Adipocyte (in vitro differentiated cells): ENCODE measurements around the gene SEC61B.
"Not testable (repeated sequence)": the region's sequence is repeated elsewhere in the genome, so short reads cannot be mapped to it uniquely, and the experiment has no call there.

Source experiments
- DNase-seq: peaks from one replicate; pipeline ENCODE4 v3.0.0-alpha.2; 2015; ENCODE audit warnings: low read depth
- H3K27me3 ChIP-seq: replicated peaks from 2 replicates; pipeline ENCODE4 v1.7.0; 2013; ENCODE audit warnings: mild to moderate bottlenecking, low read length, moderate library complexity; ENCODE audit not compliant: control insufficient read depth, insufficient read depth
- H3K36me3 ChIP-seq: 2 replicates; pipeline ENCODE4 v1.7.0; 2013; ENCODE audit warnings: low read length, mild to moderate bottlenecking, moderate library complexity; ENCODE audit not compliant: control insufficient read depth, insufficient read depth, severe bottlenecking
- H3K4me1 ChIP-seq: 2 replicates; pipeline ENCODE4 v1.7.0; 2013; ENCODE audit warnings: mild to moderate bottlenecking, low read length, moderate library complexity; ENCODE audit not compliant: control insufficient read depth, insufficient read depth
- H3K4me3 ChIP-seq: 2 replicates; pipeline ENCODE4 v1.7.0; 2013; ENCODE audit warnings: mild to moderate bottlenecking, low read length, moderate library complexity
- H3K9ac ChIP-seq: 2 replicates; pipeline ENCODE4 v1.7.0; 2013; ENCODE audit warnings: mild to moderate bottlenecking, low read length, moderate library complexity
- H3K9me3 ChIP-seq: 2 replicates; pipeline ENCODE4 v1.7.0; 2013; ENCODE audit warnings: mild to moderate bottlenecking, low read length, moderate library complexity; ENCODE audit not compliant: control insufficient read depth

SEC61B gene

GRCh38 chr9:99196484-99196883 lies 25.6 kb upstream of the SEC61B start:
- H3K9me3 ChIP-seq, H3K36me3 ChIP-seq, H3K9ac ChIP-seq, H3K27me3 ChIP-seq, DNase-seq, H3K4me3 ChIP-seq: not testable (repeated sequence)
- peaks cover 10% of the 10 kb centered on the region for H3K4me1 ChIP-seq

GRCh38 chr9:99197124-99197630 lies 24.9 kb upstream of the SEC61B start:
- no peak overlapping the region for H3K4me3 ChIP-seq
- no peaks in the 10 kb centered on the region for H3K36me3 ChIP-seq
- no peaks in the 10 kb centered on the region for H3K27me3 ChIP-seq
- H3K9ac ChIP-seq, result no peak overlapping the region
- no peak for DNase-seq
- H3K9me3 ChIP-seq, result peaks cover 6% of the 10 kb centered on the region
- H3K4me1 ChIP-seq, result peaks cover 10% of the 10 kb centered on the region

GRCh38 chr9:99197987-99198386 lies 24.1 kb upstream of the SEC61B start:
- Histone ChIP-seq H3K27me3 (no peaks in the 10 kb centered on the region), H3K9ac (no peak overlapping the region), H3K4me3 (no peak overlapping the region), H3K9me3 (peaks cover 6% of the 10 kb centered on the region), H3K36me3 (no peaks in the 10 kb centered on the region), H3K4me1 (peaks cover 5% of the 10 kb centered on the region)
- no peak for DNase-seq

GRCh38 chr9:99199938-99200539 lies 22.0 kb upstream of the SEC61B start:
- H3K4me3 ChIP-seq, result no peak overlapping the region
- H3K9me3 ChIP-seq, result no peaks in the 10 kb centered on the region
- no peaks in the 10 kb centered on the region for H3K27me3 ChIP-seq
- H3K4me1 ChIP-seq, result no peaks in the 10 kb centered on the region
- no peak overlapping the region for H3K9ac ChIP-seq
- no peak for DNase-seq
- no peaks in the 10 kb centered on the region for H3K36me3 ChIP-seq

- Histone ChIP-seq H3K4me3 (no peak overlapping the region), H3K9me3 (no peaks in the 10 kb centered on the region), H3K4me1 (no peaks in the 10 kb centered on the region), H3K27me3 (no peaks in the 10 kb centered on the region), H3K9ac (no peak overlapping the region), H3K36me3 (no peaks in the 10 kb centered on the region)
- no peak for DNase-seq
Measured at GRCh38 chr9:99201603-99202002, 20.5 kb upstream of the SEC61B start.

- Histone ChIP-seq H3K9me3 (no peaks in the 10 kb centered on the region), H3K4me3 (no peak overlapping the region), H3K4me1 (no peaks in the 10 kb centered on the region), H3K36me3 (peaks cover 7% of the 10 kb centered on the region), H3K27me3 (no peaks in the 10 kb centered on the region), H3K9ac (no peak overlapping the region)
- DNase-seq, result no peak
Measured at GRCh38 chr9:99210572-99210971, 11.5 kb upstream of the SEC61B start.

GRCh38 chr9:99211746-99212145 lies 10.3 kb upstream of the SEC61B start:
- no peaks in the 10 kb centered on the region for H3K27me3 ChIP-seq
- no peak for DNase-seq
- no peaks in the 10 kb centered on the region for H3K9me3 ChIP-seq
- H3K9ac ChIP-seq, result no peak overlapping the region
- H3K36me3 ChIP-seq, result peaks cover 8% of the 10 kb centered on the region
- H3K4me1 ChIP-seq, result peaks cover under 1% of the 10 kb centered on the region
- H3K4me3 ChIP-seq, result no peak overlapping the region

GRCh38 chr9:99213197-99213596 lies 8.9 kb upstream of the SEC61B start:
- H3K9me3 ChIP-seq, result no peaks in the 10 kb centered on the region
- no peak overlapping the region for H3K4me3 ChIP-seq
- peaks cover 12% of the 10 kb centered on the region for H3K36me3 ChIP-seq
- no peak for DNase-seq
- H3K9ac ChIP-seq, result no peak overlapping the region
- H3K4me1 ChIP-seq, result peaks cover 9% of the 10 kb centered on the region
- H3K27me3 ChIP-seq, result no peaks in the 10 kb centered on the region

GRCh38 chr9:99216073-99216472 lies 6.0 kb upstream of the SEC61B start:
- no peaks in the 10 kb centered on the region for H3K9me3 ChIP-seq
- H3K27me3 ChIP-seq, result no peaks in the 10 kb centered on the region
- DNase-seq, result no peak
- H3K4me1 ChIP-seq, result peaks cover 27% of the 10 kb centered on the region
- no peak overlapping the region for H3K9ac ChIP-seq
- peaks cover 18% of the 10 kb centered on the region for H3K36me3 ChIP-seq
- no peak overlapping the region for H3K4me3 ChIP-seq

- Histone ChIP-seq H3K36me3 (peaks cover 32% of the 10 kb centered on the region), H3K4me1 (peaks cover 49% of the 10 kb centered on the region), H3K27me3 (no peaks in the 10 kb centered on the region), H3K9me3 (no peaks in the 10 kb centered on the region), H3K9ac (no peak overlapping the region), H3K4me3 (peak overlapping the region; percentile 99)
- no peak for DNase-seq
Measured at GRCh38 chr9:99220011-99220410, 2.1 kb upstream of the SEC61B start.

GRCh38 chr9:99221266-99221620 lies 839 bp upstream of the SEC61B start:
- Histone ChIP-seq H3K9me3 (no peaks in the 10 kb centered on the region), H3K4me3 (peak overlapping the region; percentile 99), H3K36me3 (peaks cover 37% of the 10 kb centered on the region), H3K27me3 (no peaks in the 10 kb centered on the region), H3K9ac (peak overlapping the region; percentile 99), H3K4me1 (peaks cover 56% of the 10 kb centered on the region)
- no peak for DNase-seq
